Activated CD4-positive, CD25-positive, alpha-beta regulatory T cell treated with anti-CD3 and anti-CD28 coated beads, Interleukin-2, amount 50 U/mL, for 24 hours (primary cell): ENCODE results near the gene ACP2.
"Not testable (repeated sequence)": the region's sequence is repeated elsewhere in the genome, so short reads cannot be mapped to it uniquely, and the experiment has no call there.

ENCODE experiments used
- ATAC-seq, 2 donors: fragments of 150-1000 bp; cut with Tn5 transposase; one replicate each; pipeline ENCODE4 v1.10.0; 2021; ENCODE audit warnings: mild to moderate bottlenecking in 1 of 2, moderate library complexity in 1 of 2

The ACP2 gene

GRCh38 chr11:47241841-47242301, 6.7 kb downstream of the ACP2 start:
- ATAC-seq = peak; percentile 29 to 55

DNA sequence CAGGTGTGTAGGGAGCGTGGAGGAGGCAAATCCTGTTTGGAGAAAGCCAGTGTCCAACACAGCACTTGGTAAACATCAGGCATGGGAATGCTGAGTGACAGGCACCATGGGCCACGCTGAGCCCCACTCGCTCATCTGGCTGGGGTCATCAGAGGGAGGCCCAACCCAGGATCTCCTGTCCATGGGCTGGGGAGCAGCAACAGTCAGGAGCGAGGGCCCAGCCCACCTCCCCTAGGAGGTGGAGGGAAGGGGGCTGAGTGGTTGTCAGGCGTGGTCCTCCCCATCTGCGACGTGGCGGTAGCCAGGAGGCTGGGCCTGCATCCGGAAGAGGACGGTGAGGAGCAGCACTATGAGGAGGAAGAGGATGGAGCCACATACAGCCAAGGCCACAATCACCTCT, 8.8 kb downstream of the ACP2 start:
- ATAC-seq = no peak

- no peak for ATAC-seq
Measured at GRCh38 chr11:47236482-47236881, 12.1 kb downstream of the ACP2 start.

DNA sequence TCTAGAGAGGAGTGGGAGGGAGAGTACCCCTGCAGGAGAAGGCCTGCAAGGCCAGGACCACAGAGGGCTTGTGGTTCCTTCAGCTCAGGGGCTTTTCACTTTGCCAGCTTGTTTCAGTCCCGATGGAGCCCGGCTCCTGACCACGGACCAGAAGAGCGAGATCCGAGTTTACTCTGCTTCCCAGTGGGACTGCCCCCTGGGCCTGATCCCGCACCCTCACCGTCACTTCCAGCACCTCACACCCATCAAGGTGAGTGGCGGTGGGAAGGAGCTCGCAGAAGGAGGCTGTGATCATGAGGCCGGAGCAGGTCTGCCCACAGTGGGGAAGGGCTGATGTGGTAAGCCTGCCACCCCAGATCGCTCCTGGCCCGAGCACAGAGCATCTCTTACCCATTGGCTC, 13.5 kb downstream of the ACP2 start:
- no peak for ATAC-seq

DNA sequence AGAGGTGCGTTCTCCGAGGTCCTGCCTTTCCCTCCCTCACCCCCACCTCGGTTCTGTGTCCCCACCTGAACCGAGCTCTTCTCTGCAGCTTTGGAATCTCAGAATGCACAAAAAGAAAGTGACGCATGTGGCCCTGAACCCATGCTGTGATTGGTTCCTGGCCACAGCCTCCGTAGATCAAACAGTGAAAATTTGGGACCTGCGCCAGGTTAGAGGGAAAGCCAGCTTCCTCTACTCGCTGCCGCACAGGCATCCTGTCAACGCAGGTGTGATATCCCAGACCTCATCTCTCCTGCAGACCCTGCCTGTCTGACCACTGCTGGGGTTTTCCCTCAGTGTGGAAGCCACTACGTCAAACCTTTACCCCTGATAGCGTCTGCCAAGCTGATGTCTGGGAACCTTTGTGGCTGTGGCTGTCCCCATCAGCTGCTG, 13.9 kb downstream of the ACP2 start:
- peak; percentile 41 for ATAC-seq

GRCh38 chr11:47233989-47234668, 14.5 kb downstream of the ACP2 start:
- peak in 1 of 2 donors; percentile 48 for ATAC-seq

DNA sequence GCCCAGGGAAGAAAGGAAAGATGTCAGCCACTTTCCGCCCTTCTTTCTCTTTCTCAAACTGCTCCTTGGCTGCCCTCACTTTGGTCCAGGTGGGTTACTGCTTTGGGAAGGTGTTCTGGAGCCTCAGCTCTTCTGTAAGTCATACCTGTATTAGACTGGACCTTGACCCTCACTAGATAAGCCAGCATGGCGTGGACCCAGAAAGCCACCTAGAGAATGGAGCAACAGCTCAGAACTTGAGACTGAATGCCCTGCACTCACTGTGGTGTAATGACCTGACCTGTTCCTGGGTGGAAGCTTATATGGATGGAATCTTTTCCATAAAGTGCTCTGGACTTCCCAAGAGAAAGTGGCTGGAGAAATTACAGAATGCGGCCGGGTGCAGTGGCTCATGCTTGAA, 15.6 kb downstream of the ACP2 start:
- ATAC-seq = no peak

DNA sequence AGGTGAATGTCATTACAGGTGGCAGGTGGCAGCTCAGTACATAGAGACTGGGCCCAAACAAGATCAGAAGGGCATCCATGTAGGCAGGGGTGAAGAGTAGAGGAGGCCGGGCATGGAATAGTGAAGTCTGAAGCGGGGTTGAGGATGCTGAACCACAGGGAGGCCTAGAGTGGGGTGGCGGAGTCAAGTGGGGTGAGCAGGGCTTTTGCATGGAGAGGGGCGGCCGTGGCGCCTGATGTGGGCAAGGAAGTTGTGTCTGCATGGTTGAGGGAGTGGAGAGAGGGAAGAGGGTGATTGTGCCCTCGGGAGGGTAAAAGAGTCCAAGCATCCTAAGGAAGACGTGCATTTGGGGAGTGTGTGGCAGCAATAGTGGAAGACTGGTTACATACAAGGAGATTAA, 19.5 kb downstream of the ACP2 start:
- no peak for ATAC-seq

- ATAC-seq = peak; percentile 99 to 100
Measured at GRCh38 chr11:47225552-47226400, 22.8 kb downstream of the ACP2 start.

DNA sequence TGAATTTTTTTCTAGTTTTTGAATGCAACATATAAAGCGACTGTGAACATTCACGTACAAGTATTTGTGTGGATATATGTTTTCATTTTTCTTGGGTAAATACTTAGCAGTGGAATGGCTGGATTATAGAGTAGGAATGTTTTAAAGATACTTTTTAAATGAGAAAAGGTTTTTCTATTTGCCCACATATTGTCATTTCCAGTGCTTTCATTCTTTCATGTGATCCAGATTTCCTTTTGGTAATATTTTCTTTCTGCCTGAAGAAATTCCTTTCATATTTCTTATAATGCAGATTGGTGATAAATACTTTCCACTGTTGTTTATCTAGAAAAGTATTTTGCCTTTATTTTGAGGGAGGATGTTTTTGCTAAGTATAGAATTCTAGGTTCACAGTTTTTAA, 25.9 kb downstream of the ACP2 start:
- ATAC-seq = no peak

GRCh38 chr11:47220401-47220821, 28.2 kb downstream of the ACP2 start:
- peak in 1 of 2 donors; percentile 14 for ATAC-seq

GRCh38 chr11:47216121-47216798, 32.4 kb downstream of the ACP2 start:
- peak; percentile 52 to 64 for ATAC-seq

- no peak for ATAC-seq
Measured at GRCh38 chr11:47215366-47215910, 33.2 kb downstream of the ACP2 start.

GRCh38 chr11:47213950-47214565, 34.6 kb downstream of the ACP2 start:
- peak; percentile 74 to 77 for ATAC-seq

- no peak for ATAC-seq
Measured at GRCh38 chr11:47212938-47213337, 35.7 kb downstream of the ACP2 start.

- no peak for ATAC-seq
Measured at GRCh38 chr11:47208628-47209027, 40.0 kb downstream of the ACP2 start.

DNA sequence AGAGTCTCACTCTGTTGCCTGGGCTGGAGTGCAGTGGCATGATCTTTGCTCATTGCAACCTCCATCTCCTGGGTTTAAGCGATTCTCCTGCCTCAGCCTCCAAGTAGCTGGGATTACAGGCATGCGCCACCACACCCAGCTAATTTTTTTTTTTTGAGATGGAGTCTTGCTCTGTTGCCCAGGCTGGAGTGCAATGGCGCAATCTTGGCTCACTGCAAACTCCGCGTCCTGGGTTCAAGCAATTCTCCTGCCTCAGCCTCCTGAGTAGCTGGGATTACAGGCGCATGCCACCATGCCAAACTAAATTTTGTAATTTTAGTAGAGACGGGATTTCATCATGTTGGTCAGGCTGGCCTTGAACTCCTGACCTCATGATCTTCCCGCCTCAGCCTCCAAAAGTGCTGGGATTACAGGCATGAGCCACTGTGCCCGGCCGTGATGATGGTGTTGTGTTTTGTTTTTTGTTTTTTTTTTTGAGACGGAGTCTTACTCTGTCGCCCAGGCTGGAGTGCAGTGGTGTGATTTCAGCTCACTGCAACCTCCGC, 40.5 kb downstream of the ACP2 start:
- ATAC-seq = not testable (repeated sequence)

- ATAC-seq = no peak
Measured at GRCh38 chr11:47207459-47207858, 41.2 kb downstream of the ACP2 start.

DNA sequence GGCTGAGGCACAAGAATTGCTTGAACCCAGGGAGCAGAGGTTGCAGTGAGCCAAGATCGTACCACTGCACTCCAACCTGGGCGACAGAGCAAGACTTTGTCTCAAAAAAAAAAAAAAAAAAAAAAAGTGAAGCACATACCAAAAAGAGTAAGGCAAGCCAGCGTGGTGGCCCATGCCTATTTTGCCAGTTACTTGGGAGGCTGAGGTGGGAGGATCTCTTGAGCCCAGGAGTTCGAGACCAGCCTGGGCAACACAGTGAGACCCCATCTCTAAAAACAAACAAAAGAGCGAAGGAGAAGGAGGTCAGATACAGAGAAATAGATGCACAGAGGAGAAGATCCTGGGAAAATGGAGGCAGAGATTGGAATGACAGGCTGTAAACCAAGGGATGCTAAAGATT, 42.0 kb downstream of the ACP2 start:
- not testable (repeated sequence) for ATAC-seq

GRCh38 chr11:47204637-47204989, 44.0 kb downstream of the ACP2 start:
- ATAC-seq = no peak

- ATAC-seq = no peak
Measured at GRCh38 chr11:47202576-47202975, 46.0 kb downstream of the ACP2 start.

GRCh38 chr11:47201015-47201414, 47.6 kb downstream of the ACP2 start:
- ATAC-seq = no peak
